Osteocyte (in vitro differentiated cells): Measurements from ENCODE around the gene NELL2. TPM values are rescaled to one million over a fixed set of nuclear protein-coding genes. Genes with fewer than 3 reads are reported as not detected.

ENCODE experiments used
- DNase-seq: peaks from one replicate; pipeline ENCODE4 v3.0.0; 2021; ENCODE audit warnings: mixed read lengths; ENCODE audit not compliant: unreplicated experiment; ENCODE audit errors: extremely low spot score
- H3K27ac Mint-ChIP-seq: one replicate; pipeline ENCODE4 v1.8.0; 2021; ENCODE audit warnings: mild to moderate bottlenecking, mixed read lengths; ENCODE audit not compliant: unreplicated experiment
- H3K27me3 Mint-ChIP-seq: one replicate; pipeline ENCODE4 v1.8.0; 2021; ENCODE audit warnings: mixed read lengths; ENCODE audit not compliant: unreplicated experiment
- H3K36me3 Mint-ChIP-seq: one replicate; pipeline ENCODE4 v1.8.0; 2021; ENCODE audit warnings: mixed read lengths; ENCODE audit not compliant: unreplicated experiment
- H3K4me1 Mint-ChIP-seq: one replicate; pipeline ENCODE4 v1.8.0; 2021; ENCODE audit warnings: mixed read lengths; ENCODE audit not compliant: unreplicated experiment
- H3K4me3 Mint-ChIP-seq: one replicate; pipeline ENCODE4 v1.8.0; 2021; ENCODE audit warnings: mild to moderate bottlenecking, moderate library complexity, mixed read lengths; ENCODE audit not compliant: unreplicated experiment
- H3K9me3 Mint-ChIP-seq: one replicate; pipeline ENCODE4 v1.8.0; 2021; ENCODE audit warnings: mixed read lengths; ENCODE audit not compliant: unreplicated experiment
- total RNA-seq: library from RNA; stranded (reverse); gene quantifications from 2 replicates; pipeline ENCODE4 v1.2.1, GENCODE V29; 2021
- TF ChIP-seq, protein P1 (sequence below): fragments of 200-600 bp; sonication (generic); IDR thresholded peaks from 2 replicates; pipeline ENCODE4 v1.5.0; 2021; ENCODE audit warnings: antibody characterized with exemption, mild to moderate bottlenecking, moderate library complexity

NELL2 gene
- total RNA-seq, 1 donor from 2014 or later = not detected

DNA sequence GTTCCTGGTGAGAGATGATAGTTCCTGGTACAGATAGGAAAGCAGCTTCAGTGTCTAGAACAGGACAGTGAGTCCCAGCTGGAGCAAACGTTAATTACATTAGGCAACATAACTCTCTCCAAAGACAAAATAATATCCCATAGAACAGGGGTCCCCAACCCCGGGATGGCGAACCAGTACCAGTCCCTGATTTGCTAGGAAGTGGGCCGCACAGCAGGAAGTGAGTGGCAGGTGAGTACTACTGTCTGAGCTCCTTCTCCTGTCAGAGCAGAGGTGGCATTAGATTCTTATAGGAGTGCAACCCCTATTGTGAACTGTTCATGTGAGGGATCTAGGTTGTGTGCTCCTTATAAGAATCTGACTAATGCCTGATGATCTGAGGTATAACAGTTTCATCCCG, 204.1 kb downstream of the NELL2 start:
- H3K4me1 Mint-ChIP-seq = no peaks in the 10 kb centered on the region
- TF ChIP-seq, protein P1, sequence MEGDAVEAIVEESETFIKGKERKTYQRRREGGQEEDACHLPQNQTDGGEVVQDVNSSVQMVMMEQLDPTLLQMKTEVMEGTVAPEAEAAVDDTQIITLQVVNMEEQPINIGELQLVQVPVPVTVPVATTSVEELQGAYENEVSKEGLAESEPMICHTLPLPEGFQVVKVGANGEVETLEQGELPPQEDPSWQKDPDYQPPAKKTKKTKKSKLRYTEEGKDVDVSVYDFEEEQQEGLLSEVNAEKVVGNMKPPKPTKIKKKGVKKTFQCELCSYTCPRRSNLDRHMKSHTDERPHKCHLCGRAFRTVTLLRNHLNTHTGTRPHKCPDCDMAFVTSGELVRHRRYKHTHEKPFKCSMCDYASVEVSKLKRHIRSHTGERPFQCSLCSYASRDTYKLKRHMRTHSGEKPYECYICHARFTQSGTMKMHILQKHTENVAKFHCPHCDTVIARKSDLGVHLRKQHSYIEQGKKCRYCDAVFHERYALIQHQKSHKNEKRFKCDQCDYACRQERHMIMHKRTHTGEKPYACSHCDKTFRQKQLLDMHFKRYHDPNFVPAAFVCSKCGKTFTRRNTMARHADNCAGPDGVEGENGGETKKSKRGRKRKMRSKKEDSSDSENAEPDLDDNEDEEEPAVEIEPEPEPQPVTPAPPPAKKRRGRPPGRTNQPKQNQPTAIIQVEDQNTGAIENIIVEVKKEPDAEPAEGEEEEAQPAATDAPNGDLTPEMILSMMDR = no peak
- no peaks in the 10 kb centered on the region for H3K27me3 Mint-ChIP-seq
- no peak for DNase-seq
- H3K9me3 Mint-ChIP-seq = peaks cover 18% of the 10 kb centered on the region
- H3K27ac Mint-ChIP-seq = no peak overlapping the region
- no peak overlapping the region for H3K4me3 Mint-ChIP-seq
- no peaks in the 10 kb centered on the region for H3K36me3 Mint-ChIP-seq

DNA sequence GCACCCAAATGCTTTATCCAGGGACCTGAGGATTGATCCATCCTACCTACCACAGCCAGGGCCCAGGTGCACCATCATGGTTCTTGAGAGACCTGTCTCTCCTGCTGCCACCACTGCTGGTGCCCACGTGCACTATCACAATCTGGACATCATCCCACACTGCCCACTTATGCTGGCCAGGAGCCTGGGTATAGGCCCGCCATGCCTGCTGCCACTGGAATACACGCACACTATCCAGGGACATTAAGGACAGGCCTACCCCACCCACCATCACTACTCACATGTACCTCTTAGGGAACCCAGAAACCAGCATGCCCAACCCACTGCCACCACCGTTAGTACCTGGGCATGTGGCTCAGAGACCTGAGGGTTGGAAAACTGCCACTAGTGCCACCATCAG, 207.7 kb downstream of the NELL2 start:
- Mint-ChIP-seq H3K27ac (no peak overlapping the region), H3K36me3 (no peaks in the 10 kb centered on the region), H3K4me3 (no peak overlapping the region), H3K4me1 (no peaks in the 10 kb centered on the region), H3K9me3 (peaks cover 18% of the 10 kb centered on the region), H3K27me3 (no peaks in the 10 kb centered on the region)
- no peak for DNase-seq
- TF ChIP-seq, protein P1 = no peak

GRCh38 chr12:44667461-44667860, 208.7 kb downstream of the NELL2 start:
- H3K27ac Mint-ChIP-seq = no peak overlapping the region
- TF ChIP-seq, protein P1 = no peak
- no peaks in the 10 kb centered on the region for H3K27me3 Mint-ChIP-seq
- no peak for DNase-seq
- H3K36me3 Mint-ChIP-seq = no peaks in the 10 kb centered on the region
- no peaks in the 10 kb centered on the region for H3K4me1 Mint-ChIP-seq
- H3K9me3 Mint-ChIP-seq = peaks cover 18% of the 10 kb centered on the region
- H3K4me3 Mint-ChIP-seq = no peak overlapping the region

- H3K27me3 Mint-ChIP-seq = no peaks in the 10 kb centered on the region
- no peaks in the 10 kb centered on the region for H3K9me3 Mint-ChIP-seq
- TF ChIP-seq, protein P1 = no peak
- H3K36me3 Mint-ChIP-seq = no peaks in the 10 kb centered on the region
- no peaks in the 10 kb centered on the region for H3K4me1 Mint-ChIP-seq
- H3K4me3 Mint-ChIP-seq = no peak overlapping the region
- no peak overlapping the region for H3K27ac Mint-ChIP-seq
- DNase-seq = no peak
Measured at GRCh38 chr12:44663291-44663690, 212.8 kb downstream of the NELL2 start.

GRCh38 chr12:44655846-44656245, 220.3 kb downstream of the NELL2 start:
- Mint-ChIP-seq H3K9me3 (no peaks in the 10 kb centered on the region), H3K27me3 (no peaks in the 10 kb centered on the region), H3K4me1 (no peaks in the 10 kb centered on the region), H3K4me3 (no peak overlapping the region), H3K36me3 (no peaks in the 10 kb centered on the region), H3K27ac (no peak overlapping the region)
- TF ChIP-seq, protein P1 = no peak
- no peak for DNase-seq
